Left hindlimb (tissue), 1 donor: ENCODE data around the gene ORMDL1.

Source experiments
- DNase-seq: peaks from one replicate; pipeline ENCODE4 v3.0.0-alpha.2; 2018

The ORMDL1 gene, protein sequence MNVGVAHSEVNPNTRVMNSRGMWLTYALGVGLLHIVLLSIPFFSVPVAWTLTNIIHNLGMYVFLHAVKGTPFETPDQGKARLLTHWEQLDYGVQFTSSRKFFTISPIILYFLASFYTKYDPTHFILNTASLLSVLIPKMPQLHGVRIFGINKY

DNA sequence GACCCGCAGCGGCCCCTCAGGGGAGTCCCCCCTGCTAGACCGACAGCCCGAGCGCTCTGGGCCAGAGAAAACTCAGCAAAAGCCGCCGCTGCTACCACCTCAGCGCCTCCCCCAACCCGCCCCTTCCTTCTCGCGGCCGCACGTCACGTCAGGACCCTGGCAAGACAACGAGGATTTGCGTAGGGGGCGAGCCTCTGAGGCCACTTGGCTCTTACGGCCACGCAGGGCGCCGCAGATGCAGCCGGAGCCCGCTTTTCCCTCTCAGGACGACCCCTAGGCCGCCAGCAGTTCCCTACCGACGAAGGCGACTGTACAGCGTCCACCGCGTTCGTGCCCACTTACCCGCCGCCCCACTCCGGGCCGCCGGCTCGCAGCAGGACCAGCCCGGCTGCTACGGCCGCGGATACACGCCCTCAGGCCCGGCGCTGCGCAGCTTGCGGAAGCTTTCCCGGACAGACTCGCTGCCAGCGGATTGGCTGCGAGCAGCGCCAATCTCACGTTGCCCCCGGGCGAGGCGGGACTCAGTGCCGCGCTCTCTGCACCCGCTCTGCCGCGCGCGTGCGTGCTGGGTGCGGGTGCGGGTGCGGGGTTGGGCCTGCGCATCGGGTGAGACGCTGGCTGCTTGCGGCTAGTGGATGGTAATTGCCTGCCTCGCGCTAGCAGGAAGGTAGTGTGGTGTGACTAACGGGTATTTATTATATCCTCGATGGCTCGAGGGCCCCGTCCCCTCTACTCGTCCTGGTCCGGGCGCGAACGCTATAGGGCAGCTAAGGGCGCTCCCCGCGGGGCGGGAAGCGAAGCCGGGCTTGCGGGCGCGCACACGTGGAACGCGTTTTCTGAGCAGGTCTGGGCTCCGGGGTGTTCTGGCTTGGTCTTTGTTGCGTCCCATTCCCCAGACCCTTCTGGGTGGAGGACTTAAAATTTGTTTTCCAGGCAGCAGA, at the start of gene ORMDL1, which contains the start of gene PMS1:
Gene ORMDL1, minus strand, starts transcription at position 413 of the 941 bp plus-strand sequence. CDS start 1,744 bp downstream, outside the sequence.
Gene PMS1, plus strand, starts transcription at position 524 of the 941 bp plus-strand sequence. CDS start 7,360 bp downstream, outside the sequence.
- peak; percentile 97 for DNase-seq

DNA sequence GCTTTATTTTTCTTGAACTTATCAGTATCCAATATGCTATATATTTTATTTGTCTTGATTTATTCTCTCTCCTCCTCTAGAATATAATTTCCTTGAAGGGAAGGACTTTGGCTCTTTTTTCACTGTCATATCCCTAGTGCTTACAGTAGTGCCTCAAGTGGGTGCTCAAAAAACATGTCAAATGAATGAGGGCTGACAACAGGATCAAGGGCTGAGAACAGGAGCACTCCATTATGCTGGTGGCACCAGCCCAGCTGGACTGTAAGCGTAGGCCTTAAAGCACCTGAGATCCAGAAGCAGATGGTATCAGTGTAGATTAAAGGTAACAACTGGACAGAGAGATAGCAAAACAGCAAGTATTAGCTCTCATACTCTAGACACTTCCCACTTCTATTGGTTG, 46.4 kb upstream of the ORMDL1 start:
- DNase-seq, result no peak

DNA sequence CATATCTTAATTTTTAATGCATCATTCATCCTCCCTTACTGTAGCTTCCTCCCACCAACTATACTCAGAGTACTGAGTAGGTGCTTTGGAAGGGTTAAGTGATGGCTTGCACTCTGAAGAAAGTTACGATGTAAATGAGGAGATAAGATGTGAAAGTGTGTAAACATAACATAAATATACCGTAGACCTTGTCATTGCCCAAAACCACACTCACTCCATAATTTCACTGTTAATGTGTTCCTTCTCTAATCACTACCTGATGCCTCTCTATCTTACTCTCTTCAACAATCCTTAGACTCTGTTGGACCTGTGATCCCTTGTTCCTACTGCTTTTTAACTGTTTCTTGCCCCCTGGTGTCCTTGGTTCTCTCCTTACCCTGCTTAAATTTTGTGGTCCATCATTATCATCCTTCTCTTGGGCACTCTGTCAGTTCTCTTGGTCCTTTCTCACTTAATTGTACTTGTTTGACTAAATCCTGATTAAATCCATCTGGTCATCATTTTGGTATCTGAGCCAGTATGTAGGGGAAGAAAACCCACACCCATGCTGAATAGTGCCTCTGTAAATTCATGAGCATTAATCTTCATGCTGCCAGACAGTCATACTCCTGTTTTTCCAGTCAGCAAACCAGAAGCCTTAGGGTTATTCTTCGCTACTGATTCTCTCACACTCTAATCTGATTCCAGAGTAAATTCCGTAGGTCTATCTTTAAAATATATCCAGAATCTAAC, 45.1 kb upstream of the ORMDL1 start:
- DNase-seq, result no peak

DNA sequence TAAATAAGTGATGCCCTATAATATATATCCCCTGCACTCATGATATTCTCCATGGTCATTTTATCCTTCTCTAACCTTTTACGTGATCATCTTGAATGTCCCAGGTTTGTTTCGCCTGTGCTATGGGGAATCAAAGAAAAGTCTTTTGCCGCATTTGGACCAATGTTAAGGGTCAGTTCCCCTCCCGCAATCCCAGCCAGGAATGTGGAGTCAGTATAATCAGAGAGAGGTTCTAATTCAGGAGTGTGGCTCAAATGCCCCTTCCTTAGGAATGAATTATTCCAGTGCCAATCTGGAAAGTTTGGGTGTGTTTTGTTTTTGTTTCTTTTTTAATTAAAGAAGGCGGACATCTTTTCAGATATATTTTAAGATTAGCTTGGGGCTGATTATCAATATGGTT, 41.9 kb upstream of the ORMDL1 start:
- DNase-seq, result no peak

DNA sequence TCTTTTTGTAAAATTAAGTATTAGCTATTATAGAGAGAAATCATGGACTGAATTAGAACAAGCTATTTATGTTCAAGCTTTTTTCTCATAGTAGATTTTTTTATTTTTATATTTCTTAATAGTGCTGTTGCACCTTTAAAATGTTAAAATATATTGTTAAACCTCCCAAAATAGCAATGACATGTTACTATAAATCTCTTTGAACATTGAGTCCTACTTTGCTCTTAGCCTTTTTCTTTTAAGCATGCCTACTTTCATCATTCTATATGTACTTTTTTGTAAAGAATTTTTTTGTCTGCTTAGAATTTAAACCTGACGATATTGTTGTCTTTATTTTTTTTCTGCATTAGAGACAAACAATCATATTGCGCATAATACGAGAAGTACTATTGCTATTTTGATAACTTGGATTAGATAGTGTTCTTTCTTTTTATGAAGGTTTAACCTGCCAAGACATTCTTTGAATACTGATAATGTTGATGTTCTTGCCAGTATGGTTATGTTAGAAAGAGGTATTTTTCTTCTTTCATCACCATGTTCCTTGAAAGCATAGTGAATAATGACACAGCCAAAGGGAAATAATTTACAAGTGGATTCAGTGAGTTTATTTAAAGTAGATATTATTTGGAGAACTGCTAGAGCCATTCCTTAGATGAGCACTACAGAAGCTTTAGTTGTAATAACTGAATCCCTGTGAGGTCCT, 40.7 kb upstream of the ORMDL1 start:
- DNase-seq, result no peak

DNA sequence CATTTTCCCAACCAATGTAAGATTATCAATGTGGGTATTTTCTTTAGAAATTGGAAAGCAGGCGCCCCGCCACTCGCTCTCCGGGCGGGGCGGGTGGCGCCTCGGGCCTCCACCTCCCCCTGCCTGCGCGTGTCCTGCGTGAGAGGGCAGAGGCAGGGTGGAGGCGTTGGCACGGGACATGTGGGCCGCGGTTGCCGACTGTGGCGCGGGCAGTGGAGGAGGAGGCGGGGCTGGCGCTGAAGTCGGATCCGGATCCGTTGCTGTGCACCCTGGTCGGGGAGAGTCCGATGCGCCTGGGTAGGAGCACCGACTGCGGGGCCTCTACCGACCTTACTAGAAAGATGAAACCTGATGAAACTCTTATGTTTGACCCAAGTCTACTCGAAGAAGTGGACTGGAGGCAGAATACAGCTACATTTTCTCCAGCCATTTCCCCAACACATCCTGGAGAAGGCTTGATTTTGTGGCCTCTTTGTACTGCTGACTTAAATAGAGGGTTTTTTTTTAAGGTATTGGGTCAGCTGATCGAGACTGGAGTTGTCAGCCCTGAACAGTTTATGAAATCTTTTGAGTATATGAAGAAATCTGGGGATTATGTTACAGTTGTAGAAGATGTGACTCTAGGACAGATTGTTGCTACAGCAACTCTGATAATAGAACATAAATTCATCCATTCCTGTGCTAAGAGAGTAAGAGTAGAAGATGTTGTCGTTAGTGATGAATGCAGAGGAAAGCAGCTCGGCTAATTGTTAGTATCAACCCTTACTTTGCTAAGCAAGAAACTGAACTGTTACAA, 38.0 kb upstream of the ORMDL1 start:
- no peak for DNase-seq

DNA sequence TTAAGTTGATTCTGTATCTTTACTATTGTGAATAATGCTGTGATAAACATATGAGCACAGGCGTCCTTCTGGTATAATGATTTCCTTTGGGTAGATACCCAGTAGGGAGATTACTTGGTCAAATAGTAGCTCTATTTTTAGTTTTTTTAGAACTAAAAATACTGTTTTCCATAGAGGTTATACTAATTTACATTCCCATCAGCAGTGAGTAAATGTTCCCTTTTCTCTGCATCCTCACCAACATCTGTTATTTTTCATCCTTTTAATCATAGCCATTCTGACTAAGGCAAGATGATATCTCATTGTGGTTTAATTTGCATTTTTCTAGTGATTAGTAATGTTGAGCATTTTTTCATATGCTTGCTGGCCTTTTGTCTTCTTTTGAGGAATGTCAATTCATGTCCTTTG, 35.2 kb upstream of the ORMDL1 start:
- no peak for DNase-seq

DNA sequence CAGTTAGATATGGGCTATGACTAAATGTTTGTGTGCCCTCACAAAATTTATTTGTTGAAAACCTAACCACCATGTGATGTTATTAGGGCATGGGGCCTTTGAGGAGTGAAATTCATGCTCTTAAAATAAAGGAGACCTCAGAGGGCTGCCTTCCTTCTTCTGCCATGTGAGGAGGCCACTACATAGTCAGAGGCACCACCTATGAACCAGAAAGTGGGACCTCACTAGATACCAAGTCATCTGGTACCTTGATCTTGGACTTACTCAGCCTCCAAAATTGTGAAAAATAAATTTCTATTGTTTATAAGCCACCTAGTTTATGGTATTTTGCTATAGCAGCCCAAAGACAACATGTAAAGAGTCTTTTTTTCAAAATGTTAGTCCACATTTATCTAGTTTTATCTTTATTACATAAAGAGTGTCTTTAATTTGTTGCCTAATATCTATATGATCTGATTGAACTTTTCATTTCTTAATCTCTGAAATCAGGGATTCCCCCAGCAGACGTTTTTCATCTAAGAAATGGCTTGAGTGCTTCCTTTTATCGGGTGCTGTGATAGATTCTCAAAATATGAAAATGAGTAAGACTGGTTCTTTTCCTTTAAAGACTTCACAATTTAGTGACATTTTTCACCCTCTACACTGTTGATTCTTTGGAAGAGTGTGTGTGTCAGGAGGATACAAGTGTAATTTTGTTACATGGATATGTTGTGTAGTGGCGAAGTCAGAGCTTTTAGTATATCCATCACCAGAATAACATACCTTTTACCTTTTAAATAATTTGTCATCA, 34.3 kb upstream of the ORMDL1 start:
- no peak for DNase-seq

DNA sequence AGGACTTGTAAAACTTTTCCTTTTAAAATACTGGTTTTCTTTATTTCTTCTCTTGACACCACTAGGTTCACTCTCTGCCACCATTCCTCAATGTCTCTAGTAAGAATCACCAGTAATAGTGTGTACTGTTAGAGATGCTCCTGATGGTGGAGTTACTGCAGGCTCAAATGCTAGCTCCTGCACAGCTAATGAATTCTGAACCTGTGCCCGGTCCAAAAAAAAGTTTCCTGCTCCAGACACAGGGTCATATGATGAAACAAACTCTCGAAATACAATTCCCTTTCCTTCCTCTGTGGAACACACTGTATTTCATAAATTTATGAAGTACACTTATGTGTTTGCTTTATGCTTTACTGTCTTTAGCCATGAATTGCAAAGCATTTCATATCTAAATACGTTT, 19.3 kb upstream of the ORMDL1 start:
- no peak for DNase-seq

DNA sequence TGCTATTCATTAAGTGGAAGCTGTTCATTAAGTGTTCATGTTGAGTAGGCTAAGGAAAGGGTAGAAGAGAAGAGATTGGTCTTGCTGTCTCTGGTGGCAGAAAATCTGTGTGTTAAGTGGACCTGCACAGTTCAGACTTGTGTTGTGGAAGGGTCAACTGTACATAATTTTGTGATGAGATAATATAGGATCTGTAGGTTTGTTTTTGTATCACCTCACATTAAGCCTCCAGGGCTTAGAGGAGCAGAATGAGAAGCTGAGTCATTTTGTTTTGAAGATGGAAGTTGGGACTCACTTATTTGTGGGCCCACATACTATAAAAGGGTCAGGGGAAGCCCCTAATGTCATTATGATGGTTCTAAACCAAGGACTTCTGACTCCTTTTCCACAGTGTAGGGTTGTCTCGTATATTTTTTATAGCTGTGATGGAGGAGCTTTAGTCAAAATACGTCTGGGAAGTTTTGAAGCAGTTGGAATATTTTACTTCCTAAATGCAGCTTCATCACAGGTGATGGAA, 18.3 kb upstream of the ORMDL1 start:
- no peak for DNase-seq

DNA sequence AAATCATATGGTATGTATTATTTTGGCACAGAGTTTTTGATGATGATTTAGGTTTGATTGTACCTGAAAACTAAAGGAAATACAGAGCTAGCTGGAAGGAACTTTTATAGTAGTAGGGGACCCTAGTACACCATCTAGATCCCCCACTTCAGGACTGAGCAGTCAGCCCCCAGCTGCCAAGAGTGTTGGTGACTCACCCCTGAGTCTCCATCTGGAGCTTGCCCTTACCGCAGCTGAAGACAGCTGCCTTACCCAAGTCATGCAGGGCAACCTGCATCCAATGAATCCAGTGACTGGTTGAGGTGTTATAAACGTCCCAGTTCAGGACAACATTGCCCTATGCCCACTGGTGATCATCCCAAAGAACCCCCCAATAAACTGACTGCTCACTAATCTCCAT, 15.4 kb upstream of the ORMDL1 start:
- no peak for DNase-seq

DNA sequence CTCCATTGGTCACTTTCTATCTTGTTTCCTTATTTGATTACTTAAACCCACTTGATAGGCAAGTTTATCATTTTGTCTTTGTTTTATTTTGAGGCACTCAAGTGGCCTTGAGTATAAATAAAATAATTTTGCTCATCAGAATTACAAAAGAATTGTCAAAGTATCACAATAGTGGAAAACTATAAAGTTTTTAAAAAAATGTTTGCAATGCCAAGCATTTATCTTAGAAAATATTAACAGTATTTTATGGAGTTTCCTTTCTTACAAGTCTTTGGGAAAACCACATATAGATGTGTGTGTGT, 14.8 kb upstream of the ORMDL1 start:
- no peak for DNase-seq

DNA sequence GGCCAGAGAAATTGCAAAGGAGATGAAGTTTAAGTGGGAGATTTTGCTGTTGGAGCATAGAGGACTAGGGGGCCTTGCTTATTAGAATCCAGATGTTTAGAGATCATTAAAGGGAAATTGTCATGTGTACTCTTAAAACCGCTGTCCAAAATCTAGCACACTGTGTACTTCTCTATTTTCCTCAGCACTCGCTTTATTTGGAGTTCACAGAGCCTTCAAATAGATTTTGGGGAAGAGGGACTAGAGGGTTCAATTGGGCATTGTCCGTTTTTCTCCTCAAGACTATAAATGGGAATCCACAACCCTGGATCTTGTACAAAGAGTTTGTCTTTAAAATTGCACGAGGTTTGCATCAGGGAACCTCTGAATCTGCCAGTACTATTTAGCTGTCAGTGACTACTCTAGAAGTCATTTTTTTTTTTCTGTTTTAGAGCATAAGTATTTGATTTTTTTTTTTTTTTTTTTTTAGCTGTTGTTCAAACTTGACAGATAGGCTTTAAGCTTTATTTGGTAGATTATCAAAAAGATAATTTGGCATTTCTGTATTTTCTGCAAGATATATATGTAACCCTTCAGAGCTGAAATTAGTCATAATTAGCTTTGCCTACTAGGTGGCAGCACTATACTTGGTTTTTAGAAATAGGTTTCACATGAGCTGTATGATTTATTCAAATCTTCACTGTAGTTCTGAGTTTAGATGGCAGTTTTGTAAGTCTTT, 14.3 kb upstream of the ORMDL1 start:
- no peak for DNase-seq

DNA sequence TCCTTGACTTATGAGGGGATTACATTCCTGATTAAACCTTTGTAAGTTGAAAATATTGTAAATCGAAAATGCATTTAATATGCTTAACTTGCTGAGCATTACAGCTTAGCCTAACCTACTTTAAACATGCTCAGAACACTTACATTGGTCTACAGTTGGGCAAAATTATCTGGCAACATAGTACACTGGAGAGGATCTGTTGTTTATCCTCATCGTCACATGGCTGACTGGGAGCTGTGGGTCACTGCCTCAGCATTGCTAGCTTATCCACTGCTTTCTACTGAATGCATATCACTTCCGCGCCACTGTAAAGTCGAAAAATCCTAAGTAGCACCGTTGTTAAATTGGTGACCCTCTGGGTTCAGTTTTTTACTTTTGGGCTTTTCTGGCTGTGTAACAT, 13.8 kb upstream of the ORMDL1 start:
- DNase-seq, result no peak

DNA sequence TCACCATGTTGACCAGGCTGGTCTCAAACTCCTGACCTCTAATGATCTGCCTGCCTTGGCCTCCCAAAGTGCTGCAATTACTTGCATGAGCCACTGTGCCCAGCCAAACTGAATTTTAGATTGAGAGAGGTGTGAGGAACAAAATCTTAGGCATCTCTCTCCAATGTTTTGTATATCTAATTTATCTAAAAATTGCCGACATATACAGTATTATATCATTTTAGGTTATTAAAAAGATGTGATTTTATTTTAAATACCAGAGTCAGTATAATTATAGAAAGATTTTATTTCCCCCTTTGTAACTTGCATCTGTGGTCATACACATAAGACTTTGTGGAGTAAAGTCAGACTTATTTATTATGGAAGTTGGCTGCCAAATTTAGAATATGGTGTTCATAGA, 10.2 kb upstream of the ORMDL1 start:
- DNase-seq, result no peak

DNA sequence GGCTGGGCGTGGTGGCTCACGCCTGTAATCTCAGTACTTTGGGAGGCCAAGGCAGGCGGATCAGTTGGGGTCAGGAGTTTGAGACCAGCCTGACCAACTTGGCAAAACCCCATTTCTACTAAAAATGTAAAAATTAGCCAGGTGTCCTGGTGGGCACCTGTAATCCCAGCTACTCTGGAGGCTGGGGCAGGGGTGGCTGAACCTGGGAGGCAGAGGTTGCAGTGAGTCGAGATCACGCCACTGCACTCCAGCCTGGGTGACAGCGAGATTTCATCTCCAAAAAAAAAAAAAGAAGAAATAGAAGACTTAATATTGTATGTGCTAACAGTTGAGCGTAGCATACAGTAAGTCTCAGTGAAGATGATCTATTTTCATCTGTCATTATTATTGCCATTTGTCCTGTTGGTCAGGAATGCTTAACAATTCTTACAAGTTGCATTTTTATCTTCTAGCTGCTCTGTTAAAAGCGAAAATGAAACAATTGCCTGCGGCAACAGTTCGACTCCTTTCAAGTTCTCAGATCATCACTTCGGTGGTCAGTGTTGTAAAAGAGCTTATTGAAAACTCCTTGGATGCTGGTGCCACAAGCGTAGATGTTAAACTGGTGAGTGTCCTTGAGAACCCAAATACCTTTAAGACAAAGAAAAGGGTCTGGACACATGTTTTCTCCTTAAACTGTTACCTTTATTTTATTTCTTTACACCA, 7.4 kb upstream of the ORMDL1 start:
- DNase-seq, result no peak

DNA sequence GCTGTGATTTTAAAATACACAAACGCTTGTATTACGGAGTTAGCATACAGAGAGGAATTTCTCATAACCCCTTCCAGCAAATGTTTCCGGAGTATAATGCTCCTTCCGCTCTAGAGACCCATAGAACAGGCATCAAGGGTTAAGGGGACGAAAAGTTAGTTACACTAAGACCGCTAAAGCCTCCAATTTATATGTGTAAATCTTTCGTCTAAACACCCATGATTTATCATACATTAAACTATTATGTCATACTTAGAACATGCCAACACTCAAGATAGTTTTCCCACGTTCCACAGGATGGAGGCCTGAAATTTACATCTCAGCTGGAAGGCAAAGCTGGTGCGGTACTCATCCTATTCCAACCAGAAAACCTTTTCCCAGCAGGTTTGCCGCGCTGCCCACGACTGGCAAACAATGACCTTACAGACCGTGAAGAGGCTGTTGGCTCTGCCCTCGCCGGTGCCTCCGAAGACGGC, 650 bp downstream of the ORMDL1 start:
- DNase-seq, result no peak

DNA sequence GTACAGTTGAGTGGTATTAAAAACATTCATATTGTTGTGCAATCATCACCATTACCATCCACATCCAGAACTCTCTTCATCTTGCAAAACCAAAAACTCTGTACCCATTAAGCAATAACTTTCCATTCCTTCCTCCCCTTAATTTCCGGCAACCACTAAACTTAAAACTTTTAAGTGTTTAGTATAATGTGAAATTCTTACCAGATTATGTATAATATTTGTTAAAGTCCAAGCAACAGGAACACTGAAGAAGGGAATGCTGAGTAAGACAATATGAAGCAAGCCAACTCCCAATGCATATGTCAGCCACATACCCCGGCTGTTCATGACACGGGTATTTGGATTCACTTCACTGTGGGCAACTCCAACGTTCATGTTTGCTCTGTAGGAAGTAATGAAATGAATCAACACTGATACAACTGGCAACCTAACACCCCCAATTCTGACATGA, 1.9 kb downstream of the ORMDL1 start:
- DNase-seq, result no peak

DNA sequence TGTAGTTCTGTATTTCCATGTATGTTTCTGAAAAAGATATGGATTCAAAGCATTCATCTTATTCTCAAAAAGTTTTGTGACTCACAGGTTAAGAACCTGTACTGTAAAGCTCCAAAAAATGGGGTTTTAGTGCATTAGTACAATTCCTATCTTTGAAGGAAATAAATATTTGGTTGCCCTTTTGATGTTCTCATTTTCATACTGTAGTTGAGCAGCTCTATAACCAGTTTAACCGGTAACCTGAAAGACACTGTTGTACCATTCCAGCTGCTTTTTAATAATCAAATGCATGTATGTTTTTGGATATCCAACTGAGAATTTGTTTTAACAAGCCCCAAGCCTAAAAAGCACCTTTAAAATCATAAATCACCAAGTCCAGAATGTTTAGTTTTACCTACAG, 11.9 kb downstream of the ORMDL1 start:
- no peak for DNase-seq
